GM19025 (cell line): ENCODE measurements around the gene TBX3.

Experiments
- ATAC-seq: cut with Tn5 transposase; IDR thresholded peaks from one replicate; pipeline ENCODE4 v1.9.1; 2021; ENCODE audit warnings: mild to moderate bottlenecking, low read depth, moderate library complexity; ENCODE audit not compliant: unreplicated experiment

Gene TBX3

DNA sequence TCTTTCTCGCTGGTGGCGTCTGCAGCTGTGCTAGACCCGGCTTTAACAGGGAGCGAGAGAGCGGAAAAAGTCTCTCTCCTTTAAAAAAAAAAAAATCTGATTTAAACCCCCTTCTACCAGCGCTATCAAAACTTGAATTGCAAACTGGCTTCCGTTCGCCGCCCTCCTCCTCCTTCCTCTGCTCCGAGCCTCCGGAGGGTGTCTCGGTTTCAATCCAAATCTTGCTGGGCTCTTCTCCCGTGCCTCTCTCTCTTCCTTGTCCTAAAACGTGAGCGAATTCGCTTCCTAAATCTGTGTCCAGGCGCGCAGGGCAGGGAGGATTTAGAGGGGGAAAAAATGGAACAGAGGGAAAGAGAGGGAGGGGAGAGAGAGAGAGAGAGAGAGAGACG, 272 bp downstream of the TBX3 start:
- ATAC-seq: no peak

DNA sequence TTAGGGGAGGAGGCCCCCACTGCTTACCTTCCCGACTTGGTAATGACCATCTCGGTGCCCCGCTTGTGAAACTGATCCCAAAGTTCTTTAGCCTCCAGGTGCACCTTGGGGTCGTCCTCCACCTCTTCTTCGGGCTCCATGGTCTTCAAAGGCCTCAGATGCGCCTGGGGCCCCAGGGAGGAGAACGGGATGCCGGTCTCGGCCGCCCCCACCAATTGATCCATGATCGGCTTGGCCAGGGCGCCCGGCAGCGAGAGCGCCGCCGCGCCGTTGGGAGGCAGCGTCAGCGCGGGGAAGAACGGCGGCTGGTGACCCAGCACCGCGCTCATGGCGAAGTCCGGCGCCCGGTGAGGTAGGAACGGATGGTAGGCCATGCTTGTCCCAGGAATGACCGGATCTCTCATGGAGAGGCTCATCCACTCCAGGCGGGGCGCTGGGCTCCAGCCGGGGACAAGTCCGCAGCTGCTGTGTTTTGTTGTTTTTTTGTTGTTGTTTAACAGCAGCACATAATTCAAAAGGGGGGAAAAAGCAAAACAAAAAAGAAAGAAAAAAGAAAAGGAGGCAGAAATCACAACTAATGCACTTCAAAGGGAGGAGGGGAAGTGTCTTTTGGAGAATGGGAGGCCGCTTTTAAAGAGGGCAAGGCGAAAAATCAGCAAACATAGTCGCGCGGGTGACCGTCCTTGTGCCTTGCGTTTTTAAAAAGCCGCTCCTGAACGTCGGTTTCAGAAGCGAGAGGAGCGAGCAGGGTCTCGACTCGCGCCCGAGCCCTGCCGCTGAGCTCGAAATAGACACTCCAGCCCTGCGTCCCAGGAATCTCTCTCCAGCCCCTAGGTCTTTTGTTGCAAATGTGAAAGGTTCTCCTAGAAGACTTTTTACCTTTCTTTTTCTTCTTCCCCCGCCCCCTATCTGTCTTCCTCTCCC, 928 bp downstream of the TBX3 start:
- no peak for ATAC-seq

DNA sequence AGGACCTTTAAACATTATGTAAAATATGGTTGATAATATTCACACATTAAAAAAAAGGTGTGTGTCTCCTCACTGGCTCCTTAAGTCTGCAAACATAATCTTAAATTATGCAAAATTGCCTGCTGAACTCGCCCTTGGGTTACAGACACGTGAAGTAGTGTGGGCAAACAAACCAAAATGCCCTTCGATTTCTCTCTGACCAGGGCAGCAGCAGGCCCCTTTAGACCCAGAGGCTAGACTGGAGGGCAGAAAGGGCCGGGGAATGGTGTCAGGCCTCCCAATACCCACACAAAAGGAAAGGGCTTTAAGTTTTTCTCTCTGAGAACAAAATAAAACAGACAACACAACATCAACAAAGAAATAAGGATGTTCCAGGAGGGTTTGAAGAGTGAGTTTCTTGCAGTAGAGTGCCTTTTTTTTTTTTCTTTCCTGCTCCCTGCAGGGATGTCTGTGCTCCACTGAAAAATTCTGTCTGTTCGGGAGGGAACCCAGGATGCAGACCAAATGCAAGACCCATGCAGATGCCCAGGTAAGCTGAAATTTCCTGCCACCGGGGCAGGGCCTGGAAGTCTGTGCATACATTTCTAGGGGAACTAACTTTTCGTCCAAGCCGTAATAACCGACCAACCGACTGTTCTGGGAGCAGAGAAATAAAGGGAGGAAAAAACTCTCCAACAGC, 1.7 kb downstream of the TBX3 start:
- ATAC-seq: no peak

DNA sequence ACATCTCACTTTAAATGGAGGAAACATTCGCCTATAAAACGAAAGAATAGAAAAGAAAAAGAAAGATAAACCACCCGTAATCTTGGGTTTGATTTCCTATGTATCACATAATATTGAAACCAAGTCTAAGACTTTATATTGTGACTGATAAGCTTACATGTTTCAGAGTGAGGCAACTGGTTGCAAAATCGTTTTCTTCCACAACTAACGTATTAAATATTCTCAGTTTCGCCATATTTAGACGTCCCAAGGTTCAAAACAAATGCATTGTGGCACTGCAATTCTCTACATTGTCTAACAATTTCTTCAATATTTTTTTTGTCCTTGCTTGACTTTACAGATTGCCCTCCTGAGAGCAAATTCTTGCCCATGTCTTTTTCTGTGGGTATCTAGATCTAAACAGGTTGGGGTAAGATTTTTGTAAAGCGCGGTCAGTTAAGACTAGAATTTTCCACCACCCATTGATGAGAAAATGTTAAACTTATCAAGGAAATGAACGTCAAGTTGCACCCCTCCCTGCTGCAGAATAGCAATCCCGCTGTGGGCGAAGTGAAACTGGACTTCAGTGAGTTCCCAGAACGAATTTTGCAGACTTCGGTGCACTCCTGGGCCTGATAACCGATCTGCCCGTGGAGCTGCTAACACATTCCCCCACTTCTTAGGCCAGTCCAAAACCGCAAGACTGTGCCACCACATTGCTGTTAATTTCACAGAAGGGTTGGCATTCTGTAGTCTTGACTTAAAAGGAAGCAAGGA, 2.7 kb downstream of the TBX3 start:
- ATAC-seq: no peak

DNA sequence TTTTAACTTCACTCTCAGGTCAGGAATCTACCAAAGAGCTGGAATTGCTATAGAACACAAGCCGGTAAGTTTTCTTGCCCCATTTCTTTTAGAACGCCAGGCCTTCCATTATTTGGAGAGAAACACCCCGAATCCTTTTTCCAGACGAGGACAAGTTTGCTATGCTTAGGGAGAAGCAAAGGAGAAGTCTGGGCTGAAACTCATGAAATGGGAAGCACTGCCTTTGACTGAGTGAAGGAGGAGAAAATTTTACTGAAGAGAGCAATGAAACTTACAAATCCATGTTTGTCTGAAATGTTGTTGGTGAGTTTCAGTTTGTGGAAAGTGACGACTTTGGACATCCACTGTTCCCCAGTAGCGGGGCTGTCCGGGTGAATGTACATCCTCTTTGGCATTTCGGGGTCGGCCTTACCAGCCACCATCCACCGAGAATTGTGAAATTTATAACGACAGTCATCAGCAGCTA, 3.3 kb downstream of the TBX3 start:
- no peak for ATAC-seq

DNA sequence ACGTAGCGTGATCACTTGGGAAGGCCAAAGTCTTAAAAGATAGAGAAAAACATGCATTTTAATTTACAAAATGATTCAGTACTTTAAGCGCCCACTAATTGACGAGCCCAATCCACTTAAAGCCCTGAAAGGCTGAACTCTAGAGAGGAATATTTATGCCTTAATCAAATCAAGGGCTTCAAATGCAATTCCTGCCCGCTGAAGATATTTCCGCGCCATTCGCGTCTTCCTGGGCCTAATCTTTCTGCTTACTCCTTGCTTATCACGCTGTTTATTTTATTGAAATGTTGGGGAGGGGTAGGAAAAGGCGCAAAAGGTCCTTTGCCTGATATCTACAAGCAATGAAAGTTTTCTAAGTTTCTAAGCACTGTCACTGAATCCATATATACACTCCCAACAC, 4.0 kb downstream of the TBX3 start:
- ATAC-seq: no peak

DNA sequence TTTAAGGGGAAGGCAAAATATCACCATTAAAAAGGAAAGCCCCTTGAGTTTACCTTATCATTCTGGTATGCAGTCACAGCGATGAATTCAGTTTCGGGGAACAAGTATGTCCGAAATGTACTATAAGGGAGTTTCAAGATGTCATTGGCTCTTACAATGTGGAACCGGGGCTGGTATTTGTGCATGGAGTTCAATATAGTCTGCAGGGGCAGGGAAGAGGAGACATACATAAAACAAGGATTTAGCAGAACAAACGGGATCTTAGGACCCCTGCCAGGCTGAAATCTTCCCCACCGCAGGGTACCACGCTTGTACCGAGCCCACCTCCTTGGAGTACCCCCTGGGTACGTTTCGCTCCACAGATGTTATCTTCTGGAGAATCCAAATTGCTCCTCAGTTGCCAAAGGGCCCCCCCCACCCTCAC, 4.5 kb downstream of the TBX3 start:
- no peak for ATAC-seq

DNA sequence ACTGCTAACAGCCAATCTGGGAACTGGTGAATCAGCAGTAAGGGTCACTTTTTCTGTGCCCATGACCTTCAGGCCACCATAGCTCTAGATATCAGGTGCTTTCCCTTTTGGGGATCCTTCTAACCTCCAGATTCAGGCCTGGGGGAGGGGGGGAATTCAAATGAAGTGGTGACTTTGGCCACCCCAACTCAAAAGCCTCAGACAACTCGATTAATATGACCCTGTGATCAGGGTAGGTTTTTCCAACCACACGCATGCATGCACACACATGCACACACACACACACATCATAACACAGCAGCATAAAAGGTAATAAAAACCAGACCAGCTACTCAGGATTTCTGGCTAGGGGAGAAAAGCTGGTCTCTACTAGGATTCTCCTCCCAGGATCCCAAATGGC, 5.3 kb downstream of the TBX3 start:
- no peak for ATAC-seq

DNA sequence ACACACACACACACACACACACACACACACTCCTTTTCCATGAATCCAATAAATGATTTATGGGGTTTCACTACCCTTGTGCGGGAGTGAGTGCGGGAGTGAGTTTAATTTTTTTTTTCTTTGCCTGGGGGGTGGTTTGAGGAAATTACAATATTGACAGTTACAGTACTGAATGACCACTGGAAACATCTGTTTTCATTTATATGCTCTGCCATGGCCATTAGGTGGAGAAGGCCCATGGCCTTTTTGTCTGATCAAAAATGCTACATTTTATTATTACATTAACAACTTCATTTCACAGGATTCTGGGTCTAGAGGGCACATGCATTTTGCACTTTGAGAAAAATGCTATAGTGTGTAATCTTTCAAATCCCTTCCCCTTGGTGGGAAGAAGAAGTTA, 5.9 kb downstream of the TBX3 start:
- ATAC-seq: no peak

DNA sequence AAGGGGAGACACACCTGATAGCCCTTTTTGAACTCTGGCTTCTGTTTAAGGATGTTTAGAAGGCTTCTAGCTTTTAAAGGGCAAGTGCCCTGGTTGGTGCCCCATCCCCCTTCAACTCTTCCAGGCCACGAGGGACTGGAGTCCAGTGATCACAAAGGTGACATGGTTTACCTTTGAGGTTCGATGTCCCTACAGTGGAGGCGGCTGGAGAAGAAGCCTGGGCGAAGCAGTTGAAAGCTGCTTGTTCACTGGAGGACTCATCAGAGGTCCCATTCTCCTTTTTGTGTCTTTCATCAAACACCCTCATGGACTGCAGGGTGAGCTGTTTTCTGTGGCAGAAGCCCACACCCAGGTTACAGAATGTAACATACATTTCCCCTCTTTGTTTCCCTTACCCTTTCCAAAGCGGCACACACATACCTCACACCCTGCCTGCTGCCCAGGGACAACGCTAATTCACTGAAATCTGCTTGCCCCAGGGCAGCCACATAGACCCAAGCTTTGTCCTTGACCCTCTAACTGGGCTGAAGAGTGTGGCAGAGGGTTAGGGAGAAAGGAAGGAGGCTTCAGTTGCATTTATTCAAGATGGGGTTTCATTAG, 7.7 kb downstream of the TBX3 start:
- no peak for ATAC-seq

DNA sequence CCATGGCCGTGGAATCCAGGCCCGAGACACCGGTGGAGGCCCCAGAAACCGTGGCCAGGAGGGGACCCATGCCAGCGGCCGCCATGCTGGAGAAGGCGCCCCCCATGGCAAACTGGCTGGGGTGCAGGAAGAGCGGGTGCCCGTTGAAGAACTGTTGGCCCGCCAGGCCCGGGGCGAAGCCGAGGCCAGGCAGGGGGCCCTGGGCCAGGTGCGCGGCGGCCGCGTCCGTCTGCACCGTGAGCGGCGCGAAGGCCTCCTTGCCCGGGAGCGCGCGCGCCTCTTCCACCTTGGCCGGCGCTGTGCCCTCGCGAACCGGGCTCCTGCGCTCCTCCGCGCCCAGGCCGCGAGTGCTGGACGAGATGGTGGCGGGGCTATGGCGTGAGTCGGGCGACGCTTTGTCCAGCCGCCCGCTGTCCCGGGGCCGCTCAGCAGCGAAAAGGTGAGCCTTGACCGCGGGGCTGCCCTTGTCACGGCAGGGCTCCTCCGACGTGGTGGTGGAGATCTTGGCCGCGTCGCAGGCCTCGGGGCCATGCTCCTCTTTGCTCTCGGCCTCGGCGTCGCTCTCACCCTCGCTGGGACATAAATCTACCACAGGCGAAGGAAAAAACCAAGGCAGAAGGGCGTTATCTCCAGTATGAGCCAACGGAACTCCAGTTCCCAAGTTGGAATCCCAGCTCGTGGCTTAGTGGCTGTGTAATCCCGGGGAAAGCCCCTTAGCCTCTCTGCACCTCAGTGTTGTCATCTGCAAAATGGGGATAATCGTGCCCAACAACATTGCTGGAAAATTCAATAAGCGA, 9.5 kb downstream of the TBX3 start:
- ATAC-seq: no peak

DNA sequence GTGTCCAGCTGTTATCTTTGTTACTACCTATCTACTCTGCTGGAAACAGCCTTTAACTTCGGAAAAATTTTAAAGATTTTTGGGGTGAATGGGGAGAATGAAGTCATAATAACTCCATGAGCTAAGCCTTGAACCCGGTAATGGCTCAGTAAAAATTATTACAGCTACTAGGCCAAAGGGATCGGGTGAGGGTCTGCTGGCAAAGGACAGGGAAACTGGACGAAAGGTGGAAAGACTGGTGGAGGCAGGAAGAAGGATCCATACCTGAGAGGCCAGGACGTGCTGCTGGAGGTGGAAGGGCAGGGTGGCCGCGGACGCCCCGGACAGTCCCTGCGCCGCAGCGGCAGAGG, 10.1 kb downstream of the TBX3 start:
- no peak for ATAC-seq

DNA sequence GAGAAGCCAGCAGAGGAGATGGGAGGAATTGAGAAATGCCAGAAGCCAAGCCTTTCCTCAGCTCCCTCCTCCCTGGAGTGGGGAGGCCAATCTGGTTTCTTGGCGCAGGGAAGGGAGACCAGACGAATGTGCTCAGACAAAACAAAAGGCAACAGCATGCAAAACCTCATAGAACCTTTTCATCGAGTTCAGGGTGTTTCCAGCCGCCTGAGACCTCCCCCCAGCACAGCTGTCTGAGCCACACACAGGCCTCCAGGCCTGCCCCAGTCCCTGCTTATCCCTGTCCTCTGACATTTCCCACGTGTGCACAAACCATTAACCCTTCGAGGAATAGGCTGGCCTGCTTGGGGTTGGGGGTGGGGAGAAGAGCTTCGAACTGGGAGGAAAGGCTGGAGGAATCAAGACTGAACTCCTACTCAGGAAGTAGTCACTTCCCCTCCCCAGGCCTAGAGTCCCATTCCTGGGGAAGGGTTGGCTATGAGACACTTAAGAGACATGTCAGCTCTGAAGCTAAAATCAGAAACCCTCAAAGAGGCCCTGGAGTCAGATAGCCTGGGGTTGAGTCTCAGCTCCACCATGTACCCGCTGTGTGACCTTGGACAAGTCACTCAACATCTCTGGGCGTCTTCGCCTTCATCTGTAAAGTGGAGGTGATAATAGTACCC, 10.7 kb downstream of the TBX3 start:
- ATAC-seq: no peak

DNA sequence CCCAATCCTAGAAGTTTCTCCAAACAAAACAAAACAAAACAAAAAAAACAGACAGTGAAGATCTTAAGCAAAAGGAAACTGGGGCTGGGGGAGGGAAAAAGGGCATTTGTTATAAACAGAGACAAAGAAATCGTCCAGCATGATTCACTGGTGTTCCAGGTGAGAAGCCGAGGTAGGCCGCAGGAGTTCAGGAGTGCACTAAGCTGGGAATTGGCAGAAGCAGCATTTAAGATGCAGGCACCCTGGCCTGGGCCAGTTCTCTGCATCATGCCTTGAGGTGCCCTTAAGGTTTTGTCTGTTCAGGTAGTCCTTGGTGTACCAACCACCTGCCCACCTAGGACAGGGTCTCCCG, 11.2 kb downstream of the TBX3 start:
- no peak for ATAC-seq

DNA sequence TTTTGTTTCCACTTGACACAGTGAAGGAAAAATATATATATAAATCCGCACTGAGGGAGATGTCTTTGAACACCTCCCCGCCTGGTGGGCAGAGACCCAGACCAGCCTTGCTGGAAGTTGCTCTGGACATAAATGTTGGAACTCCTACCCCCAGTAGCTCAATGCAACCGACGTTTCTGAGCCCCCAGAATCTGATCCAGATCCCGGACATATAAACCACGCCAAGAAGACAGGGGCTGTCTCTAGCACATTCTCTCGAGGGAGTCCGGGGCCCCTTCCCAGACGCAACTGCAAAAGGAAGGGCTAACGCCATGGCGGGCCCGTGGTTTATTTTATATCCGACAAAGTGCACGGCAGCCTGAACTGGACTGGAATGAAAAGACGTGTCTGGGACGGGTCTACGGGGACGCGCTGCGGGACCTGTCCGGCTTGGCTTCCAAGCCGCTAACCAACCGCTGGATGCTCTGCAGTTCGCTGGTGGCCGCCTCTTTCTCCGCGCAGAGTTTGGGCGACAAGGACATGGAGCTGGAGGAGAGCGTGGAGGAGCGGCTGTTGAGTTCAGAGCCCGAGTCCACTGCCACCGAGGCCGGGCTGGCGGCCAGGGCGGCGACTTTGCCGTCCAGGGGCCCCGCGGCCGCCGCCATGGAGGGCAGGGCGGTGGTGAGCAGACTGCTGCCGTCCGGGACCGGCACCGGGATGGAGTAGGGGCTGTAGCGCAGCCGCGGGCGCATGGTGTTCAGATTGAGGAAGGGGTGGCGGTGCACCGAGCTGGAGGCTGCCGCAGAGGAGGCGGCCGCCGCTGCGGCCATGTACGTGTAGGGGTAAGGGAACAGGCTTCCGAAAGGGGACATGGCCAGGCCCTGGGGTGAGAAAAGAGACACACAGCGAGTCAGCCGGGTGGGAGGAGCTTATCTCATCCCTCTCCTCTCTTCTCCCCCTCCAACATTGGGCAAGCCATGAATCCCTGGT, 12.2 kb downstream of the TBX3 start:
- ATAC-seq: no peak

DNA sequence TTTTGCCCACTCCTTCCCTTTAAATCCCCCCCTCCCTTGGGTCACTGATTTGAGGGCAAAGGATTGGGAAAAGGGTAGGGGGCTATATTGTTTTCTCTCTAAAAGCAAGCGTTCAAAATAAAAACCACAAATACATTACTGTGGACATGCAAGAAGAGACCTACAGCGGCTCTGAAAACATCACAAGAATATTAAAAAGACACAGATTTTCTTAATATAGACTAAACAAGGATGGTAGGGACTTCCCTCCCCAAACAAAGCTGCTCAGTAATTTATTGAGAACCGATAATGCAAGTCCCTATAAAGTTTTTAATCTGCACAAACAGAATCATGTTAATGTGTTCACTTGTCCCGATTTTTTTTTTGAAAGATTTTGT, 12.9 kb downstream of the TBX3 start:
- ATAC-seq: no peak

DNA sequence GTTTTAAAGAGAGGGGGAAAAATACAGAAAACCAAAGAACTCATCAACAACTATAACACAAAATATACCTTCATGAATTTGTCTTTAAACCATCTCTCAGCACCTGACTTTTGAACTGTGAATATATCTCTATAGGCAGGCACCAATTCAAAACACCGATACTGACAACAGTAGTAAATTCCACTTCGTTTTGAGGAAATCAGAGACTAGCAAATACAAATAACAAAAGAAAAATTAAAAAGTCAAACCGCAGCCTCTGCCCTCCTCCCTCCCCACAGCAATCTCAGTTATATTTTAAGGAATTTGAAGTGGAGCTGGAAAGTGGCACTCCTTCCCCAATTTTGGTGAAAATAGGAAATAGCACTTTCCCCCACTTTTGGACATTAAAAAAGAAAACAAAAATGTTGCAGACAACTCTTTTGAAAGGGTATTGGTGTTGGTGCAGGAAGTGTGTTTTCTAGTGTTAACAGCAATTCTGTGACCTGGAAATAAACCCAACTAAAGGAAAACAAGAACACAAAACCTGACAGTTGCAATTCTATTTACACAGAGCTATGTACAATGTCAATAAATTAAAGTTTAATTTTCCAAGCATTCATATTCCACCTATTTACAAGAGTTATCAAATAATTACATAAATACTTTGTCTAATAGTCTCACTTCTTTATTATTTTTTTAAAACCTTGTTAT, 13.5 kb downstream of the TBX3 start:
- no peak for ATAC-seq
